CD4-positive, alpha-beta T cell (primary cell): ENCODE measurements around the gene PML. TPM values are rescaled to one million over a fixed set of nuclear protein-coding genes. Genes with fewer than 3 reads are reported as not detected.

Experiments used
- ATAC-seq: fragments of 200-7000 bp; cut with Tn5 transposase; one replicate; pipeline ENCODE4 v1.10.0; 2022; ENCODE audit warnings: mild to moderate bottlenecking; ENCODE audit not compliant: poor library complexity
- CTCF ChIA-PET: fragments of 350-600 bp; sonication (Branson Sonifier 250); formaldehyde crosslinking; loops from one replicate; lab custom pipeline; 2021; ENCODE audit warnings: antibody characterized with exemption, inconsistent platforms; lab: Charles Lee
- POLR2A ChIA-PET: fragments of 350-600 bp; sonication (Branson Sonifier 250); formaldehyde crosslinking; loops from one replicate; lab custom pipeline; 2021; ENCODE audit warnings: antibody characterized with exemption, inconsistent platforms; lab: Charles Lee
- DNase-seq, 14 experiments: peaks; one replicate each; pipeline ENCODE4 v3.0.0-alpha.2; 2013 to 2020; ENCODE audit warnings: mixed read lengths in 2 of 14
- H3K27ac ChIP-seq, 2 donors: one replicate each; pipeline versions ENCODE4 v1.5.1 to v1.7.0; 2013; ENCODE audit warnings: low read length in 2 of 2, low read depth in 1 of 2, mild to moderate bottlenecking in 1 of 2
- H3K27me3 ChIP-seq, 2 experiments: 1 replicate in 1 of 2; 2 replicates in 1 of 2; pipeline versions ENCODE4 v1.6.1 to v1.7.0; 2013; ENCODE audit warnings: low read length in 2 of 2, control low read depth in 1 of 2, mild to moderate bottlenecking in 1 of 2, moderate library complexity in 1 of 2; ENCODE audit not compliant: insufficient read depth in 2 of 2, control insufficient read depth in 1 of 2
- H3K36me3 ChIP-seq: one replicate; pipeline ENCODE4 v1.6.1; 2013; ENCODE audit warnings: low read length, control low read depth; ENCODE audit not compliant: insufficient read depth
- H3K4me1 ChIP-seq: one replicate; pipeline ENCODE4 v1.6.1; 2013; ENCODE audit warnings: low read length, control low read depth; ENCODE audit not compliant: insufficient read depth
- H3K4me3 ChIP-seq: one replicate; pipeline ENCODE4 v1.5.1; 2013; ENCODE audit warnings: mild to moderate bottlenecking, low read length, moderate library complexity
- H3K9me3 ChIP-seq, 2 experiments: 1 replicate in 1 of 2; 2 replicates in 1 of 2; pipeline versions ENCODE4 v1.6.1 to v1.7.0; 2013; ENCODE audit warnings: low read length in 2 of 2, mild to moderate bottlenecking in 2 of 2, control low read depth in 1 of 2, moderate library complexity in 1 of 2; ENCODE audit not compliant: control insufficient read depth in 1 of 2, insufficient read depth in 1 of 2
- H3K27ac Mint-ChIP-seq: one replicate; pipeline ENCODE4 v1.8.0; 2020; ENCODE audit warnings: mixed read lengths
- H3K27me3 Mint-ChIP-seq: one replicate; pipeline ENCODE4 v1.8.0; 2021; ENCODE audit warnings: mixed read lengths
- H3K36me3 Mint-ChIP-seq: one replicate; pipeline ENCODE4 v1.8.0; 2021; ENCODE audit warnings: low read depth, mixed read lengths
- H3K4me1 Mint-ChIP-seq: one replicate; pipeline ENCODE4 v1.8.0; 2021; ENCODE audit warnings: low read depth, mixed read lengths
- H3K4me3 Mint-ChIP-seq: one replicate; pipeline ENCODE4 v1.8.0; 2020; ENCODE audit warnings: mild to moderate bottlenecking, mixed read lengths
- H3K9me3 Mint-ChIP-seq: one replicate; pipeline ENCODE4 v1.8.0; 2020; ENCODE audit warnings: mixed read lengths
- CTCF ChIP-seq: fragments of 200-600 bp; IDR thresholded peaks from one replicate; pipeline ENCODE4 v1.8.0; 2022; ENCODE audit warnings: antibody characterized with exemption, mild to moderate bottlenecking
- intact Hi-C, 2 experiments: fragments of 100-400 bp; cut with DNase I in 1 of 2; cut with micrococcal nuclease in 1 of 2; formaldehyde crosslinking; loops; one replicate each; pipeline versions ENCODE4 v1.15.1 to v1.9.0; 2023 to 2025; cut with DNase I, micrococcal nuclease
- total RNA-seq, 174 experiments: library from RNA in 2 of 174; stranded (reverse) in 2 of 174; gene quantifications; one replicate each; pipeline ENCODE4 v1.2.3 and lab custom pipeline; 2021 to 2026

PML gene
- total RNA-seq, 2 experiments from 2014 or later = 39.2 to 42.9 TPM

GRCh38 chr15:73978896-73979295 lies 15.6 kb upstream of the PML start:
- H3K4me1 ChIP-seq = peaks cover 47% of the 10 kb centered on the region
- H3K9me3 ChIP-seq = no peaks in the 10 kb centered on the region
- ChIA-PET POLR2A (no interaction called here), CTCF (no interaction called here)
- no peaks in the 10 kb centered on the region for H3K36me3 ChIP-seq
- Mint-ChIP-seq H3K36me3 (peaks cover 2% of the 10 kb centered on the region), H3K27me3 (peaks cover 23% of the 10 kb centered on the region), H3K4me1 (peaks cover 49% of the 10 kb centered on the region), H3K4me3 (no peak overlapping the region), H3K27ac (no peak overlapping the region), H3K9me3 (no peaks in the 10 kb centered on the region)
- ATAC-seq (no peak), DNase-seq (no peak)
- no peak for TF ChIP-seq CTCF
- intact Hi-C loops = loop anchor here in 1 of 2 experiments (10.0 kb wide), 1 partner anchor 76 kb away; no protein-coding TSS in a partner anchor
- H3K27ac ChIP-seq = no peak overlapping the region
- peaks cover 3 to 6% of the 10 kb centered on the region in 2 experiments for H3K27me3 ChIP-seq
- no peak overlapping the region for H3K4me3 ChIP-seq

GRCh38 chr15:73979636-73980035 lies 14.9 kb upstream of the PML start:
- no peak overlapping the region for H3K27ac Mint-ChIP-seq
- peaks cover 43% of the 10 kb centered on the region for H3K4me1 Mint-ChIP-seq
- peaks cover 16% of the 10 kb centered on the region for H3K27me3 Mint-ChIP-seq
- POLR2A ChIA-PET = no interaction called here
- H3K27me3 ChIP-seq = peaks cover 3 to 6% of the 10 kb centered on the region in 2 experiments
- no peak overlapping the region for H3K4me3 ChIP-seq
- no peaks in the 10 kb centered on the region for H3K9me3 ChIP-seq
- no peak overlapping the region for H3K4me3 Mint-ChIP-seq
- H3K36me3 Mint-ChIP-seq = peaks cover 9% of the 10 kb centered on the region
- peaks cover 46% of the 10 kb centered on the region for H3K4me1 ChIP-seq
- intact Hi-C loops = loop anchor here in 1 of 2 experiments (10.0 kb wide), 1 partner anchor 75 kb away; no protein-coding TSS in a partner anchor
- no peaks in the 10 kb centered on the region for H3K36me3 ChIP-seq
- DNase-seq (no peak), ATAC-seq (no peak)
- CTCF ChIA-PET = no interaction called here
- no peak for TF ChIP-seq CTCF
- no peak overlapping the region for H3K27ac ChIP-seq
- H3K9me3 Mint-ChIP-seq = no peaks in the 10 kb centered on the region

GRCh38 chr15:73981761-73982221 lies 12.7 kb upstream of the PML start:
- Histone ChIP-seq H3K9me3 (no peaks in the 10 kb centered on the region), H3K4me3 (no peak overlapping the region), H3K27me3 (no peaks in the 10 kb centered on the region), H3K27ac (no peak overlapping the region), H3K36me3 (peaks cover 4% of the 10 kb centered on the region), H3K4me1 (peaks cover 37% of the 10 kb centered on the region)
- Mint-ChIP-seq H3K4me1 (peaks cover 26% of the 10 kb centered on the region), H3K36me3 (peaks cover 24% of the 10 kb centered on the region), H3K27ac (peak overlapping the region; percentile 10), H3K9me3 (no peaks in the 10 kb centered on the region), H3K27me3 (no peaks in the 10 kb centered on the region), H3K4me3 (no peak overlapping the region)
- DNase-seq (no peak), ATAC-seq (no peak)
- TF ChIP-seq CTCF = no peak
- CTCF ChIA-PET = no interaction called here
- intact Hi-C loops = no loop called here
- POLR2A ChIA-PET = no interaction called here
